ENCODE data around the gene TRPM2. TPM values are rescaled to one million over a fixed set of nuclear protein-coding genes. Genes with fewer than 3 reads are reported as not detected.

The TRPM2 gene
- total and polyA plus RNA-seq, 2 of the 13 experiments (the other 11 are each of a cell fraction or from before 2014, with no cell fraction given): 0.07 to 0.20 TPM

DNA sequence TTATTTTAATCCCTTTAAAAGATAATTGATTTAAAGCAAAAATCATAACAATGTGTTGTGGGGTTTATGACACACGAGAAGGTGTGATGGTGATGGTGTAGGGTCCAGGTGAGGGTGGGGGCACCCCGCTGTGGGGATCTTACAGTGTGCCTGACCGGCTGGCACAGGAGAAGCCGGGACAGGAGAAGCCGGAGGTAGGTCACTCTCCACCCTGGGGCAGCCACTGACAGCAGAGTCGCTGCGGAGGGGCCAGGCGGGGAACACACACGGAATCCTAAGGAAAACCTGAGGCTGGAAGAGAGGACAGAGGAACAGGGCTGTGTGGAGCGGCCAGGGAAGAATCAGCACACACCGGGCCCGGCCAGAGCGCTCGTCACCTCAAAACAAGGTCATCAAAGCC, 97.6 kb downstream of the TRPM2 start (continued):
- no peak for TF ChIP-seq ZBTB3 (CRISPR knock-in tag; IDR thresholded peaks at IDR 0.05; ENCODE audit: borderline replicate concordance, low read depth)
- TF ChIP-seq, protein P1, sequence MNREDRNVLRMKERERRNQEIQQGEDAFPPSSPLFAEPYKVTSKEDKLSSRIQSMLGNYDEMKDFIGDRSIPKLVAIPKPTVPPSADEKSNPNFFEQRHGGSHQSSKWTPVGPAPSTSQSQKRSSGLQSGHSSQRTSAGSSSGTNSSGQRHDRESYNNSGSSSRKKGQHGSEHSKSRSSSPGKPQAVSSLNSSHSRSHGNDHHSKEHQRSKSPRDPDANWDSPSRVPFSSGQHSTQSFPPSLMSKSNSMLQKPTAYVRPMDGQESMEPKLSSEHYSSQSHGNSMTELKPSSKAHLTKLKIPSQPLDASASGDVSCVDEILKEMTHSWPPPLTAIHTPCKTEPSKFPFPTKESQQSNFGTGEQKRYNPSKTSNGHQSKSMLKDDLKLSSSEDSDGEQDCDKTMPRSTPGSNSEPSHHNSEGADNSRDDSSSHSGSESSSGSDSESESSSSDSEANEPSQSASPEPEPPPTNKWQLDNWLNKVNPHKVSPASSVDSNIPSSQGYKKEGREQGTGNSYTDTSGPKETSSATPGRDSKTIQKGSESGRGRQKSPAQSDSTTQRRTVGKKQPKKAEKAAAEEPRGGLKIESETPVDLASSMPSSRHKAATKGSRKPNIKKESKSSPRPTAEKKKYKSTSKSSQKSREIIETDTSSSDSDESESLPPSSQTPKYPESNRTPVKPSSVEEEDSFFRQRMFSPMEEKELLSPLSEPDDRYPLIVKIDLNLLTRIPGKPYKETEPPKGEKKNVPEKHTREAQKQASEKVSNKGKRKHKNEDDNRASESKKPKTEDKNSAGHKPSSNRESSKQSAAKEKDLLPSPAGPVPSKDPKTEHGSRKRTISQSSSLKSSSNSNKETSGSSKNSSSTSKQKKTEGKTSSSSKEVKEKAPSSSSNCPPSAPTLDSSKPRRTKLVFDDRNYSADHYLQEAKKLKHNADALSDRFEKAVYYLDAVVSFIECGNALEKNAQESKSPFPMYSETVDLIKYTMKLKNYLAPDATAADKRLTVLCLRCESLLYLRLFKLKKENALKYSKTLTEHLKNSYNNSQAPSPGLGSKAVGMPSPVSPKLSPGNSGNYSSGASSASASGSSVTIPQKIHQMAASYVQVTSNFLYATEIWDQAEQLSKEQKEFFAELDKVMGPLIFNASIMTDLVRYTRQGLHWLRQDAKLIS (CRISPR knock-in tag; IDR thresholded peaks at IDR 0.05): no peak
- TF ChIP-seq, protein P2, sequence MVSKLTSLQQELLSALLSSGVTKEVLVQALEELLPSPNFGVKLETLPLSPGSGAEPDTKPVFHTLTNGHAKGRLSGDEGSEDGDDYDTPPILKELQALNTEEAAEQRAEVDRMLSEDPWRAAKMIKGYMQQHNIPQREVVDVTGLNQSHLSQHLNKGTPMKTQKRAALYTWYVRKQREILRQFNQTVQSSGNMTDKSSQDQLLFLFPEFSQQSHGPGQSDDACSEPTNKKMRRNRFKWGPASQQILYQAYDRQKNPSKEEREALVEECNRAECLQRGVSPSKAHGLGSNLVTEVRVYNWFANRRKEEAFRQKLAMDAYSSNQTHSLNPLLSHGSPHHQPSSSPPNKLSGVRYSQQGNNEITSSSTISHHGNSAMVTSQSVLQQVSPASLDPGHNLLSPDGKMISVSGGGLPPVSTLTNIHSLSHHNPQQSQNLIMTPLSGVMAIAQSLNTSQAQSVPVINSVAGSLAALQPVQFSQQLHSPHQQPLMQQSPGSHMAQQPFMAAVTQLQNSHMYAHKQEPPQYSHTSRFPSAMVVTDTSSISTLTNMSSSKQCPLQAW (CRISPR knock-in tag; IDR thresholded peaks at IDR 0.05): no peak
- no peak for TF ChIP-seq RORA (CRISPR knock-in tag; IDR thresholded peaks at IDR 0.05)
- TF ChIP-seq ATF1 (CRISPR knock-in tag; IDR thresholded peaks at IDR 0.05): no peak

DNA sequence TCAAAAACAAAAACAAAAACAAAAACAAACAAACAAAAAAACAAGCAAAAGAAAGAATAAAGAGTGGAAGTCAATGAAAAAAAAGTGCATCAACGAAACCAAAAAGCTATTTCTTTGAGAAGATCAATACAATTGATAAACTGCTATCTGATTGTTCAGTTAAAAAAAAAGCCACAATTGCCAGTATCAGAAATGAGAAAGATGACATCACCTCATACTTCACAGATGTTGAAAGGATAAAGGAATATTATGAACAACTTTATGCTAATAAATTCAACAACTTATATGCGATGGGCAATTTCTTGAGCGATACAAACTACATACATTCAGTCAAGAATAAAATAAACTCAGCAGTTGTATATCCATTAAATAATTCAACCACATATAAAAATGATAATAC, 99.7 kb downstream of the TRPM2 start:
- H3K9me3 ChIP-seq (ENCODE audit: low read length): no peaks in the 10 kb centered on the region
- no peak overlapping the region for H2AFZ ChIP-seq (ENCODE audit: low read length)
- WGBS (ENCODE audit: low lambda C conversion rate): 84% methylated on average over 3 of the region's 3 CpGs
- peaks cover 10% of the 10 kb centered on the region for H3K79me2 ChIP-seq (ENCODE audit: insufficient read depth, low read length)
- ChIA-PET CTCF (ENCODE audit: low intra/inter-chr PET ratio, low total read pairs) (no interaction called here), POLR2A (interaction anchor here (1.0 kb wide), 1 partner anchor 30 kb away, joined by 3 read pairs; no protein-coding TSS in a partner anchor)
- no peak overlapping the region for H3K27ac ChIP-seq (ENCODE audit: extremely low read length, insufficient read depth, low read length)
- no peaks in the 10 kb centered on the region; a peak in 1 of 5 replicates for H3K36me3 ChIP-seq (replicated peaks in 1 of 2; ENCODE audit: control insufficient read depth in 1 of 2, insufficient read depth in 2 of 2, low read length in 2 of 2)
- FAIRE-seq (no peak), DNase-seq (ENCODE audit: low spot score) (no peak), ATAC-seq (no peak)
- no peaks in the 10 kb centered on the region; a peak in 2 of 5 replicates for H3K27me3 ChIP-seq (ENCODE audit: control insufficient read depth in 1 of 2, insufficient read depth in 2 of 2, low read length in 2 of 2)
- H3K4me1 ChIP-seq (ENCODE audit: insufficient read depth, low read length): peaks cover 51% of the 10 kb centered on the region
- TF ChIP-seq RXRA (CRISPR knock-in tag; IDR thresholded peaks at IDR 0.05) (no peak), ZMYM3 (CRISPR knock-in tag; IDR thresholded peaks at IDR 0.05) (no peak), ATF7 (IDR thresholded peaks at IDR 0.05) (peak; percentile 89), ATF7 (CRISPR knock-in tag; IDR thresholded peaks at IDR 0.05) (no peak), TBX2 (CRISPR knock-in tag; IDR thresholded peaks at IDR 0.05; ENCODE audit: borderline replicate concordance) (no peak), IKZF1 (IDR thresholded peaks at IDR 0.05) (no peak), SAFB2 (CRISPR knock-in tag; IDR thresholded peaks at IDR 0.05; ENCODE audit: borderline replicate concordance, low read depth) (no peak)
- H3K9ac ChIP-seq (ENCODE audit: insufficient read depth, low read depth, low read length): no peak overlapping the region
- BruUV-seq (replicated peaks): no TSS peak
- intact Hi-C loops (cut with micrococcal nuclease; ENCODE audit: unreplicated experiment) (no loop called here), in situ Hi-C loops (cut with HindIII; ENCODE audit: extremely low pct_ligation_motif_present, low pct_unique_long_range_greater_than_20kb) (no loop called here)
- no peak overlapping the region for H3K4me2 ChIP-seq (ENCODE audit: low read depth, low read length)
- H4K20me1 ChIP-seq (ENCODE audit: insufficient read depth, low read length): no peaks in the 10 kb centered on the region
- no peak overlapping the region for H3K4me3 ChIP-seq (replicated peaks in 1 of 3; ENCODE audit: insufficient read depth in 1 of 3, low read depth in 2 of 3, low read length in 3 of 3)

Measured in HepG2 (cell line).